Stimulated activated CD4-positive, alpha-beta T cell treated with anti-CD3 and anti-CD28 coated beads, TNF-alpha, amount 100 ng/mL, for 48 hours (primary cell): ENCODE measurements around the gene CDH4.

Source experiments
- DNase-seq, 3 donors: peaks; one replicate each; pipeline ENCODE4 v3.0.0-alpha.2; 2020; ENCODE audit warnings: low read depth in 3 of 3

Gene CDH4

DNA sequence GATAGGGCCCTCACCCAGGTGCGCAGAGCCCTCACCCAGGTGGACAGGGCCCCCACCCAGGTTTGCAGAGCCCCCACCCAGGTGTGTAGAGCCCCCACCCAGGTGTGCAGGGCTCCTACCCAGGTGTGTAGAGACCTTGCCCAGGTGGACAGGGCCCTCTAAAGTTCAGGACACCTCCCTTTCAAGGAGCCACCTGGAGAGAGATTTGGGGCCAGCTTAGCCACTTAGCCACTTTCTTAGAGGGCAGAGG is 533.4 kb downstream of the CDH4 start:
- DNase-seq = no peak

DNA sequence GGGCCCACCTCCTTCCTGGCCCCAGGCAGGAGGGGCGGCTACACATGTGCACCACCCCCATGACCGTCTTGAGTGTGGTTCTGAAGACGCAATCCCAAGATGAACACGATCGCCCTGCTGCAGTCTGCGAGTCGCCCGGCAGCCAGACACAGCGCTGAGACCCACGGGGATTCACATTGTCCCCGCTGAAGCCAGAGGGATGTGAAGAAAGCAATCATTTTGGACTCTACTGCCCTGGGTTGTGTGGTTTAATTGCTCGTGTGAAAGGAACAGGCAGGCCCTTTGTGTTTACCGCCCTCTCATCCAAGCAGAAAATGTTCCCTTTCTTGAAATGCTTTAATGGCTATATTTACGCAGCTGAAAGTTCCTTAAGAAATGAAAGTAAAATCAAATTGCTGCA is 534.2 kb downstream of the CDH4 start:
- DNase-seq = no peak

DNA sequence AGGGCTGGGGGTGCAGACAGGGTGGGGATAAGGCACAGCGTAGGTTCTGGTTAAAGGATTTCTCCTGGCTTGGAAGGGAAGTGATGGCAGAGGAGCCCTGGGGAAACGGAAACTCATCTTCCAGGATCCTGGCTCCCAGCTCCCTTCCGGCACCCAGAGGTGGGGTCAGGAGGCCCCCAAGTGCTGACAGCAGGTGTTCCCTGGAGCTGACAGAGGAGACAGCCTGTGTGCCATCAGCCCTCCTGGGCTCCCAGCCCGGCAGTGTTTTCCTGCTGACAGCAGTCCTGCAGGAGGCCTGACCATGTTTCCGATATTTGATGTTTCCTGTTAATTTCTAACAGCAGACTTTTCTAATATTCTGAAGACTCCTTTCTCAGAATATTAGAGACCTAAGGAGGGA is 536.3 kb downstream of the CDH4 start:
- DNase-seq = no peak

DNA sequence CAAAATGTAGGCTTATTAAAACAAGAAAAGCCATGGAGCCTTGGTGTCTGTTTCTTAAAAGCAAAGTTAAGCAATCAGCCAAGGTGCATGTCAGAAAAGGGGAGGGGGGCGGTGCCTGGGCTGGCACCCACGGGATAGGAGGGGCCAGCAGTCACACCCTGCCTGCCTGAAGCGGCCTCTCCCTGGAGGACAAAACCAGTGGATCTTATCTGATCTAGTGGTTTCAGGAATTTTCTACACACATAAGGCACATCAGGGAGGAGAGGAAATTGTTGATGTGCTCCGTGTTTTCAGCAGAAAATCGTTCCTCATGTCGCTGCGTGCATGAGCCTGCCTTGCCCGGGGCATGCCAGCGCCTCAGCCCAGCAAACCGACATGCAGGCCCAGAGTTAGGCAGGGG is 537.3 kb downstream of the CDH4 start:
- DNase-seq = no peak

DNA sequence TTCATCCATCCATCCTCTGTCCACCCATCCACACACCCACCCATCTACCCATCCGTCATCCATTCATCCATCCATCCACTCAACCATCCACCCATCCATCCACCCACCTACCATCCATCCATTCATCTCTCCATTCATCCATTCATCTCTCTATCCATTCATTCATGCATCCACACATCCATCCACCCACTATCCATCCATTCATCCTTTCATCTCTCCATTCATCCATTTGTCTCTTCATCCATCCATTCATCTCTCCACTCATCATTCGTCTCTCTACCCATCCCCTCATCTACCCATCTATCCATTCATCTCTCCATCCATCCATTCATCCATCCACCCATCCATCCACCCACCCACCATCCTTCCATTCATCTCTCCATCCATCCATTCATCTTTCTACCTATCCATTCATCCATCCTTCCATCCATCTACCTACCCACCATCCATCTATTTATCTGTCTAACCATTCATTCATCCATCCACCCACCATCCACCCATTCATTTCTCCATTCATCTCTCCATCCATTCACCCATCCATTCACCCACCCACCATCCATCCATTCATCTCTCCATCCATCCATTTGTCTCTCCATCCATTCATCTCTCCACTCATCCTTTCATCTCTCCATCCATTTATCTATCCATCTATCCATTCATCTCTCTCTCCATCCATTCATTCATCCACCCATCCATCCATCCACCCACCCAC is 538.2 kb downstream of the CDH4 start:
- DNase-seq = no peak

DNA sequence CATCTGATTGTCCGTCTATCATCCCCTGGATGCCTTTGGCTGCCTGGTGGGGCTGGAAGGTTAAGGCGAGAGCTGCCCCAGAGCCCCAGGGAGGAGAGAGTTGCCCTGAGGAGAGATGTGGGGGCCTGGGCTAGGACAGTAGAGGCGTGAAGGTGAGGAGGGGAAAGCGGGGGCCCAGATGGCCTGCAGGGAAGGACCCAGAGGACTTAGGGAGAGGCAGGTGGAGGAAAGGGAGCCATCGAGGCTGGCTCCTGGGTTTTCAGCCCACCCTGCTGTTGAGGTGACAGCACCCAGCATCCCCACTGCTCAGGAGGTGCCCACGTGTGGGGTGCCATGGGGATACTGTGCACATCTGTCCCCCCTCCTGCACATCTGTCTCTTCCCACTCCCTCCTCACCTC is 539.9 kb downstream of the CDH4 start:
- DNase-seq = no peak

DNA sequence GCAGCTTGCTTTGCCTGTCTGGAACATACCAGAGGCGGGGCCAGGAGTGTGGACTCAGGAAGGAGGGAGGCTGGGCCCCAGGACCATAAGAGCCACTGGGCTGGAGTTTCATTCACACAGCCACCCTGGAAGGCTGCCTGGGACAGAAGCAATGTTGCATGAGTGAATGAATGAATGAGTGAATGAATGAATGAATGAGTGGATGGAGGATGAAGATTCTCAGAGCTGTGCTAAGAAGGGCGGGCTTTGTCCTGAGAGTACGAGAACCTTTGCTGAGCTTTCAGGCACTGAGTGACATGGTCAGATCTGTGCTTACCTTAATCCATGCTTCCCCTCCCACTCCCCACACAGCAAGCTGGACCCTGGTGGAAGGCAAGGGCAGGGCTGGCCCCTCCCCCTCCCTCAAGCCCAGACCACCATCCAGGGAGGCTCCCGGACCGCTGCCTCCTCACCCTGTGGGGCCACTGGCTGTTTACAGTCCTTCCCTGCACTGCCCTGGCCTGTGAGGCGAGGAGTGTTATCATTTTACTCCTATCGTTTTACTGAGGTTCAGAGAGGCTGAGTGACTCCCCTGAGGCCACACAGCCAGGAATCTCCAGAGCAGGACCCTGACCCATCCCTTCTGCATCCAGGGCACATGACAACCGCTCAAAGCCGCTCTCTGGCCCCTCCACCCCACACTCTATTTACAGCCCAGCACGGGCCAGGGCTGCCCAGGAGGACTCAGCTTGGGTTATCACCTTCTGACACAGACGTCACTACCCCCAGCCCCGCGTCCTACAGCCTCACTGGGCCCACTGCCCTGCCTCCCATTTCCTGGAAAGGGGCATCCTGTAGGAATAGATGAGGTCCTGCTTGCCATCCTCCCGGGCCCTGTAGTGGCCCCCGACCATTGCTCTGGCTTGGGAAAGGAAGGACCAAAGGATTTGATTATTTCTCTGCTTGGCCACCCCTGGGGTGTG is 543.9 kb downstream of the CDH4 start:
- DNase-seq = no peak

DNA sequence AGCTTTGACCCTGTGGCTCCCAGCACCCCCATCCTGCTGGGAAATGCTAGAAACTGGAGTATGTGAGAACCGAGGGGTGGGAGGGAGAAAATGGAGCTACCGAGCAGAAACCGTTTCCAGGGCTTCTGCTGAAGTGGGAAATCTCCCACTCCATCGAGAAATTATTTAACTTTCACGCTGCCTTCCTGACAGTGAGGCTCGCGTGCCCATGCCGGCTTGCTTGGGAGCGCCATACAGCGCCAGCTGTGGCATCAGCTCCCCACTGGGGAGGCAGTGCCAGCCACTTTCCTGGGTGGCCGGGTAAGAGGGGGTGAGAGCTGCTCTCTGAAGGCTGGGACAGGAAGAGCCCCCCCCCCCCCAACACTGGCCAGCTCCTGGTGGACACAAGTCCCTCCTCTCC is 544.7 kb downstream of the CDH4 start:
- DNase-seq = no peak

DNA sequence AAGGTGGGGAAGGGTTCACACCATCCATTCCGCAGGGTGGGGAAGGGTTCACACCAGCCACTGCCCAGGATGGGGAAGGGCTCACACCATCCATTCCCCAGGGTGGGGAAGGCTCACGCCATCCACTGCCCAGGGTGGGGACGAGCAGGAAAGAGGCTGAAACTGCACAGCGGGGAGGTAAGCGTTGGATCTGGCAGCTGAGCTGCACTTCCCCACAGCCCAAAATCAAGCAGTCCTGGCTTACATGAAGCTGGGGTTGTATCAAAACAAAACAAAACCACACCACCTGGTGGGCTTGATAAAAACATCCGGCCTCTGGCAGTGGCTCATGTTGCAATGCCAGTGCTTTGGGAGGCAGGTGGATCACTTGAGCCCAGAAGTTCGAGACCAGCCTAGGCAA is 545.1 kb downstream of the CDH4 start:
- no peak for DNase-seq

DNA sequence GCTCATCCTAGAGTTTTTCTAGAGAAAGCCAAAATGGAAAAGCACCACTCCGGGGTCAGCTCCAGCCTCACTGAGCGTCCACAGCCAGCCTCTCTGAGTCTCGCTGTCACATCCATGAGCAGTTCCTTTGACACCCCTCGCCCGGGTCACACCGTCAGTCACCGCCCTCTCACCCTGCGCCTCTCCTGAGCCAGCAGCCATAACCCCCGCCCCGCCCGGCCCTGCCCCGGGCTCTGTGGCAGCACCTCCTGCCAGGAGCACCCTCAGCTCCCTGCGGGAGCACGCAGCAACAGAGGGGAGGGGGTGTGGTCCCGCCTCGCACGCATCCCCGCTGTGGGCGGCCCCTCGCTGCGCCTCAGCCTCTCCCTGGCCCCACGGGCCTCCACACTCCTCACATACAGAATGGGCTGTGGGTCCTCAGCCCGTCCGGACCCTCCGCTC is 545.9 kb downstream of the CDH4 start:
- no peak for DNase-seq

DNA sequence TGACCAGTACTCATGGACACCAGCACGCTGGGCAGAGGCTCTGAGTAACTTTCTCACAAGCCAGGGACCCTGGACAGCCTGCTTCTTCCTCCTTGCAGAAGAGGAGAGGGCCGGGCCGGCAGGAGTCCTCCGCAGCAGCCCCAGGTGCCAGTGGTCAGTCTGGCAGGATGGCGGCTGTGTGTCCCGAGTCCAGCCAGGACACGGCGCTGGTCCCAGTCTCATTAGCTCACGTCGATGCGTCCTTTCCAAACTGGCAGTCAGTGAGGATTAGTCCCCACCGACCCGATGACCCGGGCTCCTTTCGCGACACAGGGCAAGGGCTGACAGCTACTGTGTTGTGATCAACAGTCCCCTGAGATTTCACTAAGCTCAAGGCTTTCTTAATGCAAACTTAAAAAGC is 546.6 kb downstream of the CDH4 start:
- no peak for DNase-seq

DNA sequence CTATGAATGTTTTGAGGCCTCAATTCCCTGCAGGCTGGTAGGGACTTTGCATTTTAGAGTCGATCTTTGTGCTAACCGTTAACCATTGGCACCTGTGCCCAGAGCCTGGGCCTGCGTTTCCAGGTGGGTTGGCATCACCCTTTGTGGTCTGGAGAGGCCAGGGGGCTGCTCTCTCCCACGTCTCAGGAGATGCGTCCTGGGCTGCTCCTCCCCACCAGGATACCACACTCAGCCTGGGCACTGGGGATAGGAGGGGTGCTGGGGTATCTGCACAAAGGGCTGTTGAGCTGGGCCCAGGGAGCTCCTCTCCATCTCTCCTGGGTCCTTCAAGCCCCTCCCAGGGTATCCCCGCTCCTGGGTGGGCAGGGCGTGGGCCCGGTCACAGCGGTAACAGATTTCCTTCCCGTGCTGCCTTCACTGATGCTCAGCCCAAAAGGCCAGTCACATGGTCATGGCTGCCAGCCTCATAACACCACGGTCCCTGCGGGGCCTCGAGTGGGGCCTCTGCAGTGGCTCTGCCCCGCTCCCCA is 547.4 kb downstream of the CDH4 start:
- DNase-seq = no peak

DNA sequence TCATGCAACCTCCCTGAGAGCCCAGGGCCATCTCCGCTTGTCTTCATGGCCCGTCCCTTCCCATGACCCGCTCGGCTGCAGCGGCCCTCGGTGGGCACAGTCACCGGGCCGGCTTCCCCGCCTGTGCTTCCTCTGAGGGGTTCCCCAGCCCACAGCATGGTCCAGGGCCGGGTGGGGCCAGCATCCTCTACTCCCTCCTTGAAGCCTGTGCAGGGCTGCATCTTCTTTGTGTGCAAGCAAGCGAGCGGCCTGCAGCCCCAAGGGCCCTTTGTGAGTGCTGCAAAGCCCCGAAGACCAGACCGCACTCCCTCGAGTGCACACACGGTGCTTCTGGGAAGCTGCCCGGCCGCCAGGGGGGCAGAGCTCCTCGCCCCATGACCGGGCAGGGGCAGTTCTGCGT is 547.9 kb downstream of the CDH4 start:
- no peak for DNase-seq

DNA sequence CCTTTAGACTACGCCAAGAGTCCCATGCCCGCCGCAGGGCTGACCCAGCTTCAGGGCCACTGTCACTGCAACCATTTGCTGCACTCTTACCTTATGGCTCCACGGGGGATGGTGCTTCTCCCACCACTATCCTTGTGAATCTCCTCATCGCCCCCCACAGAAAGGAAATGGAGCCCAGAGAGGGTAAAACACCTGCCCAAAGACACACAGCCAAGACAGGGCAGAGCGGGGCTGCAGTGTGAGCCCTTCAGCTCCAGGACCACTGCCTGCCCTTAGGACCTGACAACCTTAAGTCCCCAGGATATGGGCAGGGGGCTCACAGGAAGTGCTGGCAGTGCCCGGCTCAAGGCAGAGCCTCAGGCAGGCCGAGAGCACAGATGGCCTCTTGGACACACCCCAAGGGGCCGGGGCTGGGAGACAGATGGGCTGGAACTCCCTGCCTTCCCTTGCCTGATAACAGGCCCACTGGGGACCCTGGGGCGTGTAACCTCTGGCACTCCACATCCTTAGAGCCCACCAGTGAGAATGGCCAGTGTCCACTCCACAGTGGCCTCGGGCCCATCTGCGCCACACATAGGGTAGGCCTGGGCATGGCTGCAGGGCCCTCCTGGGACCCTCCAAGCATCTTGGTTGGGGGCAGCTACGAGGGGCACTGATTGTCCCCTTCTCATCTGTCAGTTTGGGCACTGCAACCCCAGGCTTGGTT is 548.5 kb downstream of the CDH4 start:
- DNase-seq = no peak

DNA sequence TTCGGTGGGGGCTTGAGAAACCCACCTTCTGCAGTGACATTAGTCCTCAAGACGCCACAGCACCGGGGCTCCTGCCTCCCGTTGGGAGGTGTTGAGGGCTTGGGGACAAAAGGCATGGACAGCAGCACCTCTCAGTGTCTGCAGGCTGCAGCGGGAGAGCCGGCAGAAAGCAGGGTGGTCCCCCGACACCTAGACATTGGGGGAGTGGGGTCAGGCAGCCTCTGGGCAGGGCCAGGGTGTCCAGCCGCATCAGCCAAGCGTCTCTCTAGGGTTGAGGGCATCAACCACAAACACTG is 549.0 kb downstream of the CDH4 start:
- DNase-seq = no peak

DNA sequence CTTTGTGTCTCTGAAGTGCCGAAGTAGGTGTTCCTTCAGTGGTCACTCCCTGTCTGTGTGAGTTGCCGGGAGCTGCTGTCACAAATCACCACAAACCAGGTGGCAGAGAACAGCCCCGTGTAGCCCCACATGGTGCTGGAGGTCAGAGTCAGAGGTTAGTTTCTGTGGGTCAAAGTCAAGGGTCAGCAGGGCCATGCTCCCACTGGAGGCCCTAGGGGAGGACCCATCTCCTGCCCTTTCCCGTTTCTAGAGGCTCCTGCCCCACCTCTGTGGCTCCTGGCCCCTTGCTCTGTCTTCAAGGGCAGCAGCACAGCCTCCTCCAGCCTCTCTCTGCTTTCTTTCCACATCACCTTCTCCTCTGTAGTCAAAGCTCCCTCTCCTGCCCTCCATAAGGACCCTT is 549.4 kb downstream of the CDH4 start:
- DNase-seq = no peak

DNA sequence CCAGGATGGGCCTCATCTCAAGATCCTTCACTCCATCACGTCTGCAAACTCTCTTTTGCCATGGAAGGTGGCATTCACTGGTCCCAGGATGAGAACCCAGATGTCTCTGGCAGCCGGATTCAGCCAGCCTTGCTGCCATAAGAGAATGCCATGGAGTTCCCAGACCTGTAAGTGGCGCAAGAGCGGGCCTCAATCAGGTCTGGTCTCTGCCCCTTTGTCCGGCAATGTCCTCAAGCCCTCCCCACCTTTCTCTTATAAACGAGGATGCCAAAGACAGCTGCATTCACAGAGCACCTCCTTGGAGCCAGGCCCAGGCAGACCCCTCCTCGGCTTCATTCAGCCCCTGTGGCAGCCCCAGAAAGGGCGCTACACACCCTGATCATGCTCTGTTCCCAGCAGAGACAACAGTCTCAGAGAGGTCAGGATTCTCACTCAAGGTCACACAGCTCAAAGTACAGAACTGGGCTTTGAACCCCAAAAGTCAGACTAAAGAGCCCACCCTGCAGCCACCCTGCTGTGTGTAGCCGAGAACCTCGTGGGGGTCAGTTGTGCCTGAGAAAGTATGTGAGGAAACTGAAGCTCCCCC is 549.9 kb downstream of the CDH4 start:
- DNase-seq = no peak

DNA sequence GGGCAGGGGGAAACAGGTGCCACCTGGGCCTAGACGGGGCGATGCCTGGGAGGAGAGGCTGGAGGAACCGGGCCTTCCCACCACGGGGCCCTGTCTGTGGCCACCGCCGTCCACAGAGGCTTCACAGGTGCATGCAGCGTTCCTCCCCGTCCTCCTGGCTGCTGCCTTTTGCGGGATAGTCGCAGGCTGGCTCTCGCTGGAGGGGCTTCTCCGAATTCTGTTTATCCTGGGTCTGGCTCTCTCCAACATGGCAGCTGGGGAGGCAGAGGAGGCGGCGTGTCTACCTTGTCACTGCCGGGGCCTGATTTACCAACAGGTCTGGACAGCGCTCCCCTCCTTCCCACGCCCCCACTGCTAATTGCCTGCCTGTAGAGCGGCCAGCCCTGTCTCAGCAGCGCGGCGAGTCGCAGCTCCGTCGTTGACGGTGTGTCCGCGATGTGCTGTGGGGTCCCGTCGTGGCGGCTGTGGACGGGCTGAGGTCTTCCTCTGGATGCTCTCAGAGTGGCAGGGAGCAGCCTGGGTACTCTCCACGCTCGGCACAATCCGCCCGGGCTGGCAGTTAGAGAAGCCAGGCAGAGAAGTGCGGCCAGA is 550.8 kb downstream of the CDH4 start:
- no peak for DNase-seq

DNA sequence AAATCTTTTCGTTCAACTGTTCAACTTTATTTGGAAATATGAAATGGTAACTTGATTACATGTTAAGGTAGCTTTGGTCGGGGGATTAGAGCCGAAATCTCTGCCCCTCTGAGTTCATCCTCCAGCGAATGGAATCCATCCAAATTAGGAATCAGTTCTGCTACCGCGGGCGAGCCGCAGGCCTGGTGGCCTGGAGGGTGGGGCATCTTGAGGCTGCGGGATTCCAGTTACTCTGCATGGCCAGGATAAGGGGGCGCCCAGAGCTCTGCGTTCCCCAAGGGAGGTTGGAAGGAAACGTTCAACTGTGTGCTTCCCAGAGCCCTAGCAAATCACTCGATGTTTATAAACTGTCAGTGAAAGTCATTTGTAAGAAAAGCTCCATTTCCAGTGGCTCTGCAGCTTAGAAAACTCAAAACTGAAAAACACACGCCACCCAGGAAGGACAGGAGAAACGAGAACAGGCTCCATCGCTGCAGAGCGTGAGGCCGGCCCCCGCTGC is 551.4 kb downstream of the CDH4 start:
- DNase-seq = no peak

DNA sequence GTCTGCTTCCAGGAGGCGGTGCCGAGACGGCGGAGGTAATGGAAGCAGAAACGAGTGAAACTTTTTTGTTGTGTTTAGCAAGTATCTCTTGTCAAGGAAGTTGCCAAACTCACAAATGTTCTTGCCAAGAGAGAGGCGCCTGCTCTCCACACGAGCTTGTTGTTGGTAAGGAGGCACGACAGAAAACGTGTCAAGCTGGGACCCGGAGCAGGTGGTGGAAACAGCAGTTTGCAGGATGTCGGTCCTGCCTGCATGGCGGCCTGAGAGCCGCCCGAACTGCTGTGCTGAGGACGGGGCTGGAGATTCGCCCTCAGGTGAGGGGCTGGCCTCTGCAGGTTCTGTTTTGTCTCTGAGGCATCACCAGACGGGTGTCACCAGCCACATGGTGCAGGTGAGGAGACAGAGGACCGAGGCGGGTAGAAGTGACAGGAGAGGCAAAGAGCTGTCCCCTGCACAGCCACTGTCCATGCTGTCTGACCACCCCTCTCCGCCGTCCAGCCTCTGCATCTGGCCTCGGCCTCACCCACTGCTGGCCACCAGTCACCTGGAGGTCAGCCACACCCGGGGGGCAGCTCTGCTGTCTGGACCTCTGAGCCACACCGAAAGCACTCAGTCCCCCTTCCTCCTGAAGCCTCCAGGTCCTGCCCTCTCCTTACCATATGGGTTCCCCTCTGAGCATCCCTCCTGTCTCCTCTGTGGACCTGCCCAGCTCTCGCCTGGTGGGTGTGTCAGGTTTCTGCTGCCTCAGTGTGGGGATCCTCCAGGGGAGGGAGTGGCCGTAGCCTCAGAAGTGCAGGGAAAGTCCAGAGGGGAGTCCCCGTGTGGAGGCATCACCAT is 552.1 kb downstream of the CDH4 start:
- DNase-seq = no peak

DNA sequence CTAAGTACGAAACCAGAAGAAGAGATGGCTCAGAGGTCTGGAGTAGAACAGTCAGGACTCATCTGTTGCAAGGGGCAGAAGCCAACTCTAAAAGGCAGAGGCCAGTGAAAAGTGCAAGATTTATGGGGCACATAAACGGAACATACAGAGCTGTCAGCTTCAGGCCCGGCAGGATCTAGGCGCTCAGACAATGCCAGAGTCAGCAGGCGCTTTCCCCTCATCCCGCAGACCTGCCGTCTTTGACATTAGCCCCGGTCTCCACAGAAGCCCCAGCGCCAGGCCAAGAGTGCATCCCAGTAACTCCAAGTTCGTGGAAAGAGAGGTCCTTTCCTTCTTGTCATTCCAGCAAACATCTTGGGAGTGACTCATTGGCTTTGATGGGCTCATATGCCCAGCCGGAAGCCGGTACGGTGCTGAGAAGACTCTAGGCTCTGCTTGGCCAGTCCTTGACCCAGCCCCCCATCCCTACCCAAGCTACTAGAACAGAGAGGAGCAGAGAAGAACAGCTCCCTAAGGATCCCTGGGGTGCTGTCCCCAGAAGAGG is 552.8 kb downstream of the CDH4 start:
- no peak for DNase-seq
